HepG2 (cell line): Measurements from ENCODE around the gene SPHK2. TPM values are rescaled to one million over a fixed set of nuclear protein-coding genes. Genes with fewer than 3 reads are reported as not detected.

Experiments used
- ARID2 ChIP-seq: sonication (generic); formaldehyde crosslinking; IDR thresholded peaks from 2 replicates; pipeline ENCODE4 v1.8.1; 2022; ENCODE audit warnings: mild to moderate bottlenecking, missing genetic modification reagents, borderline replicate concordance
- HBP1 ChIP-seq: IDR thresholded peaks from 2 replicates; pipeline ENCODE4 v1.6.1; 2016; ENCODE audit warnings: low read depth, control low read depth
- JDP2 ChIP-seq: sonication (generic); formaldehyde crosslinking; IDR thresholded peaks from 2 replicates; pipeline ENCODE4 v1.8.1; 2022; ENCODE audit warnings: missing genetic modification reagents, borderline replicate concordance
- NONO ChIP-seq, 2 experiments: fragments of 450-650 bp in 1 of 2; sonication (generic) in 1 of 2; formaldehyde crosslinking in 1 of 2; IDR thresholded peaks in 1 of 2; conservative IDR thresholded peaks in 1 of 2; 2 replicates each; pipeline versions ENCODE4 v1.6.1 to v1.8.0; 2017 to 2022; ENCODE audit warnings: mild to moderate bottlenecking in 1 of 2, missing genetic modification reagents in 1 of 2, moderate library complexity in 1 of 2
- NR2F1 ChIP-seq, 2 experiments: fragments of 450-650 bp in 1 of 2; formaldehyde crosslinking in 1 of 2; IDR thresholded peaks; 2 replicates each; pipeline versions ENCODE4 v1.5.0 to v1.6.1; 2016 to 2020; ENCODE audit warnings: mild to moderate bottlenecking in 1 of 2, missing compliant biosample characterization in 1 of 2, missing genetic modification reagents in 1 of 2, moderate library complexity in 1 of 2
- PITX1 ChIP-seq: sonication (generic); formaldehyde crosslinking; IDR thresholded peaks from 2 replicates; pipeline ENCODE4 v1.5.1; 2020; ENCODE audit warnings: mild to moderate bottlenecking, missing genetic modification reagents
- RCOR2 ChIP-seq: IDR thresholded peaks from 2 replicates; pipeline ENCODE4 v1.6.1; 2016; ENCODE audit warnings: missing biosample characterization, missing genetic modification reagents
- XRCC5 ChIP-seq: fragments of 200-400 bp; formaldehyde crosslinking; optimal IDR thresholded peaks from 2 replicates; pipeline ENCODE3; 2017; ENCODE audit warnings: mild to moderate bottlenecking, low read length
- YY1 ChIP-seq: IDR thresholded peaks from 2 replicates; pipeline ENCODE4 v1.6.1; 2011; ENCODE audit warnings: low read length, low read depth, moderate library complexity, mild to moderate bottlenecking; ENCODE audit not compliant: insufficient read depth, insufficient replicate concordance
- ZNF451 ChIP-seq: sonication (generic); formaldehyde crosslinking; IDR thresholded peaks from 2 replicates; pipeline ENCODE4 v1.5.0; 2020; ENCODE audit warnings: mild to moderate bottlenecking, missing genetic modification reagents
- ZNF543 ChIP-seq: sonication (generic); formaldehyde crosslinking; IDR thresholded peaks from 2 replicates; pipeline ENCODE4 v1.4.0; 2020; ENCODE audit warnings: mild to moderate bottlenecking, missing genetic modification reagents
- ZNF547 ChIP-seq: sonication (generic); formaldehyde crosslinking; IDR thresholded peaks from 2 replicates; pipeline ENCODE4 v1.5.1; 2020; ENCODE audit warnings: mild to moderate bottlenecking, missing genetic modification reagents
- ZNF777 ChIP-seq: sonication (generic); formaldehyde crosslinking; IDR thresholded peaks from 2 replicates; pipeline ENCODE4 v1.4.0; 2020; ENCODE audit warnings: missing genetic modification reagents
- ZNF792 ChIP-seq: IDR thresholded peaks from 2 replicates; pipeline ENCODE4 v1.6.1; 2016
- polyA plus RNA-seq, 8 experiments: library from polyadenylated mRNA; depleted of rRNA in 3 of 8; stranded (reverse) in 7 of 8; unstranded in 1 of 8; fragments of >200 nt; fragmentation: Illumina TruSeq in 4 of 8; extraction: Trizol in 4 of 8; gene quantifications; 2 replicates each; pipeline versions ENCODE4 v1.2.1 to v1.2.3, GENCODE V29; 2011 to 2016; ENCODE audit warnings: low read depth in 4 of 8, missing spikeins in 1 of 8, mixed read lengths in 1 of 8; ENCODE audit not compliant: insufficient read depth in 1 of 8
- total RNA-seq, 5 experiments: library from RNA; depleted of rRNA; stranded (reverse); fragments of >200 nt; fragmentation: Illumina TruSeq; extraction: Trizol; gene quantifications; 2 replicates each; pipeline ENCODE4 v1.2.3, GENCODE V29; 2016; ENCODE audit warnings: low read depth in 1 of 5
- TF ChIP-seq, protein P1 (sequence below): sonication (generic); formaldehyde crosslinking; IDR thresholded peaks from 2 replicates; pipeline ENCODE4 v1.4.0; 2020; ENCODE audit warnings: missing genetic modification reagents
- TF ChIP-seq, protein P2 (sequence below): sonication (generic); formaldehyde crosslinking; IDR thresholded peaks from 2 replicates; pipeline ENCODE4 v1.5.0; 2020; ENCODE audit warnings: missing genetic modification reagents
- TF ChIP-seq, protein P3 (sequence below): sonication (generic); formaldehyde crosslinking; IDR thresholded peaks from 2 replicates; pipeline ENCODE4 v1.5.1; 2020; ENCODE audit warnings: mild to moderate bottlenecking, missing genetic modification reagents

The SPHK2 gene
- total and polyA plus RNA-seq, 2 of the 13 experiments (the other 11 are each of a cell fraction or from before 2014, with no cell fraction given): 2.9 to 14.4 TPM

- TF ChIP-seq, protein P1, sequence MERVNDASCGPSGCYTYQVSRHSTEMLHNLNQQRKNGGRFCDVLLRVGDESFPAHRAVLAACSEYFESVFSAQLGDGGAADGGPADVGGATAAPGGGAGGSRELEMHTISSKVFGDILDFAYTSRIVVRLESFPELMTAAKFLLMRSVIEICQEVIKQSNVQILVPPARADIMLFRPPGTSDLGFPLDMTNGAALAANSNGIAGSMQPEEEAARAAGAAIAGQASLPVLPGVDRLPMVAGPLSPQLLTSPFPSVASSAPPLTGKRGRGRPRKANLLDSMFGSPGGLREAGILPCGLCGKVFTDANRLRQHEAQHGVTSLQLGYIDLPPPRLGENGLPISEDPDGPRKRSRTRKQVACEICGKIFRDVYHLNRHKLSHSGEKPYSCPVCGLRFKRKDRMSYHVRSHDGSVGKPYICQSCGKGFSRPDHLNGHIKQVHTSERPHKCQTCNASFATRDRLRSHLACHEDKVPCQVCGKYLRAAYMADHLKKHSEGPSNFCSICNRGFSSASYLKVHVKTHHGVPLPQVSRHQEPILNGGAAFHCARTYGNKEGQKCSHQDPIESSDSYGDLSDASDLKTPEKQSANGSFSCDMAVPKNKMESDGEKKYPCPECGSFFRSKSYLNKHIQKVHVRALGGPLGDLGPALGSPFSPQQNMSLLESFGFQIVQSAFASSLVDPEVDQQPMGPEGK (CRISPR knock-in tag): peak; percentile 73
- TF ChIP-seq ZNF543: no peak
- no peak for TF ChIP-seq XRCC5
- TF ChIP-seq YY1: peak; percentile 29
- TF ChIP-seq, protein P2, sequence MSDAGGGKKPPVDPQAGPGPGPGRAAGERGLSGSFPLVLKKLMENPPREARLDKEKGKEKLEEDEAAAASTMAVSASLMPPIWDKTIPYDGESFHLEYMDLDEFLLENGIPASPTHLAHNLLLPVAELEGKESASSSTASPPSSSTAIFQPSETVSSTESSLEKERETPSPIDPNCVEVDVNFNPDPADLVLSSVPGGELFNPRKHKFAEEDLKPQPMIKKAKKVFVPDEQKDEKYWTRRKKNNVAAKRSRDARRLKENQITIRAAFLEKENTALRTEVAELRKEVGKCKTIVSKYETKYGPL (CRISPR knock-in tag): no peak
- 0 out of 2 replicates have a peak, but pooled peaks have one; percentile 60 for TF ChIP-seq HBP1 (CRISPR knock-in tag)
- TF ChIP-seq ARID2 (CRISPR knock-in tag): no peak
- TF ChIP-seq ZNF547 (CRISPR knock-in tag): 0 out of 2 replicates have a peak, but pooled peaks have one; percentile 29
- no peak for TF ChIP-seq ZNF777
- TF ChIP-seq RCOR2: 0 out of 2 replicates have a peak, but pooled peaks have one; percentile 32
- no peak for TF ChIP-seq NR2F1 (CRISPR knock-in tag; IDR thresholded peaks at IDR 0.05)
- TF ChIP-seq, protein P3, sequence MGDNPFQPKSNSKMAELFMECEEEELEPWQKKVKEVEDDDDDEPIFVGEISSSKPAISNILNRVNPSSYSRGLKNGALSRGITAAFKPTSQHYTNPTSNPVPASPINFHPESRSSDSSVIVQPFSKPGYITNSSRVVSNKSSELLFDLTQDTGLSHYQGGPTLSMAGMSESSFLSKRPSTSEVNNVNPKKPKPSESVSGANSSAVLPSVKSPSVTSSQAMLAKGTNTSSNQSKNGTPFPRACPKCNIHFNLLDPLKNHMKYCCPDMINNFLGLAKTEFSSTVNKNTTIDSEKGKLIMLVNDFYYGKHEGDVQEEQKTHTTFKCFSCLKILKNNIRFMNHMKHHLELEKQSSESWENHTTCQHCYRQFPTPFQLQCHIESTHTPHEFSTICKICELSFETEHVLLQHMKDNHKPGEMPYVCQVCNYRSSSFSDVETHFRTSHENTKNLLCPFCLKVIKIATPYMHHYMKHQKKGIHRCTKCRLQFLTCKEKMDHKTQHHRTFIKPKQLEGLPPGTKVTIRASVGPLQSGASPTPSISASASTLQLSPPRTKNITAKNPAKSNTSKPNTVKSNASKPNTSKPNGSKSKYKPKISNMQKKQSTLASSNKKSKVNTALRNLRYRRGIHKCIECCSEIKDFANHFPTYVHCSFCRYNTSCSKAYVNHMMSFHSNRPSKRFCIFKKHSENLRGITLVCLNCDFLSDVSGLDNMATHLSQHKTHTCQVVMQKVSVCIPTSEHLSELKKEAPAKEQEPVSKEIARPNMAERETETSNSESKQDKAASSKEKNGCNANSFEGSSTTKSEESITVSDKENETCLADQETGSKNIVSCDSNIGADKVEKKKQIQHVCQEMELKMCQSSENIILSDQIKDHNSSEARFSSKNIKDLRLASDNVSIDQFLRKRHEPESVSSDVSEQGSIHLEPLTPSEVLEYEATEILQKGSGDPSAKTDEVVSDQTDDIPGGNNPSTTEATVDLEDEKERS (CRISPR knock-in tag): no peak
- TF ChIP-seq PITX1 (CRISPR knock-in tag): peak; percentile 20; the same call in 1 of the 2 replicates
- peak; percentile 16; the same call in 1 of the 2 replicates for TF ChIP-seq ZNF792 (CRISPR knock-in tag)
- no peak for TF ChIP-seq NONO (IDR thresholded peaks at IDR 0.05)
- peak; percentile 73 for TF ChIP-seq NONO (CRISPR knock-in tag; conservative IDR thresholded peaks at IDR 0.05)
- TF ChIP-seq JDP2: no peak
- TF ChIP-seq ZNF451: no peak
These were observed 26.9 kb downstream of the SPHK2 start, which contains the start of gene CA11 (continued) for GRCh38 chr19:48646001-48646721.
